Type B pancreatic cell (in vitro differentiated cells): ENCODE measurements around the gene PLK2. TPM values are rescaled to one million over a fixed set of nuclear protein-coding genes. Genes with fewer than 3 reads are reported as not detected.

ENCODE experiments used
- DNase-seq: peaks from one replicate; pipeline ENCODE4 v3.0.0; 2021; ENCODE audit warnings: mixed read lengths; ENCODE audit not compliant: unreplicated experiment; ENCODE audit errors: extremely low spot score
- H3K27ac Mint-ChIP-seq: 2 replicates; pipeline ENCODE4 v1.8.0; 2021; ENCODE audit warnings: mild to moderate bottlenecking, mixed read lengths
- H3K27me3 Mint-ChIP-seq: 2 replicates; pipeline ENCODE4 v1.8.0; 2021; ENCODE audit warnings: mixed read lengths
- H3K36me3 Mint-ChIP-seq: 2 replicates; pipeline ENCODE4 v1.8.0; 2021; ENCODE audit warnings: mixed read lengths
- H3K4me1 Mint-ChIP-seq: one replicate; pipeline ENCODE4 v1.8.0; 2021; ENCODE audit warnings: mixed read lengths; ENCODE audit not compliant: unreplicated experiment
- H3K4me3 Mint-ChIP-seq: 2 replicates; pipeline ENCODE4 v1.8.0; 2021; ENCODE audit warnings: mild to moderate bottlenecking, mixed read lengths
- H3K9me3 Mint-ChIP-seq: 2 replicates; pipeline ENCODE4 v1.8.0; 2021; ENCODE audit warnings: mixed read lengths
- CTCF ChIP-seq: fragments of 200-600 bp; sonication (generic); conservative IDR thresholded peaks from 2 replicates; pipeline ENCODE4 v1.5.0; 2021; ENCODE audit warnings: antibody characterized with exemption, mild to moderate bottlenecking
- total RNA-seq: library from RNA; stranded (reverse); gene quantifications from 2 replicates; pipeline ENCODE4 v1.2.1, GENCODE V29; 2021; ENCODE audit warnings: low replicate concordance

The PLK2 gene
- total RNA-seq, 1 donor from 2014 or later = 307 TPM

- no peak for TF ChIP-seq CTCF
- DNase-seq = no peak
- Mint-ChIP-seq H3K36me3 (peaks cover 64% of the 10 kb centered on the region), H3K27me3 (no peaks in the 10 kb centered on the region), H3K27ac (peak overlapping the region; percentile 97), H3K4me1 (peaks cover 46% of the 10 kb centered on the region), H3K9me3 (no peaks in the 10 kb centered on the region), H3K4me3 (peak overlapping the region; percentile 97)
Observed at GRCh38 chr5:58458141-58458742, 1.6 kb downstream of the PLK2 start.

- TF ChIP-seq CTCF = no peak
- Mint-ChIP-seq H3K27me3 (no peaks in the 10 kb centered on the region), H3K4me1 (peaks cover 48% of the 10 kb centered on the region), H3K4me3 (peak overlapping the region; percentile 97), H3K27ac (peak overlapping the region; percentile 97), H3K9me3 (peaks cover 6% of the 10 kb centered on the region), H3K36me3 (peaks cover 76% of the 10 kb centered on the region)
- no peak for DNase-seq
Observed at GRCh38 chr5:58457050-58457449, 2.8 kb downstream of the PLK2 start.

GRCh38 chr5:58456486-58456885, 3.4 kb downstream of the PLK2 start:
- no peak for TF ChIP-seq CTCF
- Mint-ChIP-seq H3K4me1 (peaks cover 50% of the 10 kb centered on the region), H3K9me3 (peaks cover 12% of the 10 kb centered on the region), H3K27ac (peak overlapping the region; percentile 85), H3K27me3 (no peaks in the 10 kb centered on the region), H3K36me3 (peaks cover 82% of the 10 kb centered on the region), H3K4me3 (peak overlapping the region; percentile 97)
- DNase-seq = no peak

- Mint-ChIP-seq H3K27ac (peak overlapping the region; percentile 85), H3K9me3 (peaks cover 13% of the 10 kb centered on the region), H3K4me1 (peaks cover 47% of the 10 kb centered on the region), H3K4me3 (peak overlapping the region; percentile 97), H3K27me3 (no peaks in the 10 kb centered on the region), H3K36me3 (peaks cover 82% of the 10 kb centered on the region)
- TF ChIP-seq CTCF = no peak
- no peak for DNase-seq
Observed at GRCh38 chr5:58456026-58456425, 3.9 kb downstream of the PLK2 start.

GRCh38 chr5:58455480-58455879, 4.4 kb downstream of the PLK2 start:
- H3K4me3 Mint-ChIP-seq = peak overlapping the region; percentile 97
- peaks cover 49% of the 10 kb centered on the region for H3K4me1 Mint-ChIP-seq
- H3K36me3 Mint-ChIP-seq = peaks cover 84% of the 10 kb centered on the region
- no peak for DNase-seq
- H3K27ac Mint-ChIP-seq = peak overlapping the region; percentile 95
- no peak for TF ChIP-seq CTCF
- no peaks in the 10 kb centered on the region for H3K27me3 Mint-ChIP-seq
- H3K9me3 Mint-ChIP-seq = peaks cover 18% of the 10 kb centered on the region
